Measurements from ENCODE around the gene GMDS. TPM values are rescaled to one million over a fixed set of nuclear protein-coding genes. Genes with fewer than 3 reads are reported as not detected.

GMDS gene
- polyA plus RNA-seq, 1 donor (not counting 4 experiments of a cell fraction or from before 2014, with no cell fraction given), result 22.1 TPM

GRCh38 chr6:1890071-1890470, 355.3 kb downstream of the GMDS start:
- DNase-seq (ENCODE audit: low read depth, low spot score) (peak; percentile 50), FAIRE-seq (peak; percentile 89)
- Histone ChIP-seq H3K27ac (ENCODE audit: control insufficient read depth, insufficient read depth, low read length) (peak overlapping the region; percentile 40), H3K79me2 (ENCODE audit: control insufficient read depth, insufficient read depth, low read length) (no peaks in the 10 kb centered on the region), H3K9ac (ENCODE audit: control insufficient read depth, extremely low read depth, insufficient read depth, low read length) (no peak overlapping the region), H3K9me3 (ENCODE audit: control insufficient read depth, low read depth, low read length) (peaks cover 7% of the 10 kb centered on the region), H3K27me3 (ENCODE audit: control insufficient read depth, extremely low read depth, insufficient read depth, low read length) (no peaks in the 10 kb centered on the region), H2AFZ (ENCODE audit: control insufficient read depth, low read length) (no peak overlapping the region), H3K4me1 (ENCODE audit: control insufficient read depth, extremely low read depth, insufficient read depth, low read length) (peaks cover 4% of the 10 kb centered on the region), H3K36me3 (ENCODE audit: control insufficient read depth in 2 of 2, extremely low read depth in 1 of 2, insufficient read depth in 2 of 2, low read length in 2 of 2) (no peaks in the 10 kb centered on the region), H3K4me2 (ENCODE audit: control insufficient read depth, extremely low read depth, insufficient read depth, low read depth, low read length) (no peak overlapping the region), H4K20me1 (ENCODE audit: control insufficient read depth, extremely low read depth, insufficient read depth, low read length) (no peaks in the 10 kb centered on the region), H3K4me3 (ENCODE audit: control insufficient read depth in 2 of 3, extremely low read depth in 1 of 3, insufficient read depth in 2 of 3, low read depth in 1 of 3, low read length in 3 of 3) (no peak overlapping the region), H3K9me1 (ENCODE audit: control insufficient read depth, extremely low read depth, insufficient read depth, low read length) (no peaks in the 10 kb centered on the region)
- dilution Hi-C loops (cut with MboI; ENCODE audit: extremely low pct_ligation_motif_present, low sequenced_read_pairs), result no loop called here
- no peak for TF ChIP-seq CTCF (optimal IDR thresholded peaks at IDR 0.05 in 1 of 3, IDR thresholded peaks at IDR 0.05 in 1 of 3, conservative IDR thresholded peaks at IDR 0.05 in 1 of 3; ENCODE audit: extremely low read depth in 1 of 3, insufficient read depth in 2 of 3, low read length in 3 of 3)
- no peak for TF ChIP-seq EZH2 (IDR thresholded peaks at IDR 0.05; ENCODE audit: low read length)

- no peak overlapping the region for H3K4me3 ChIP-seq (ENCODE audit: control insufficient read depth in 2 of 3, extremely low read depth in 1 of 3, insufficient read depth in 2 of 3, low read depth in 1 of 3, low read length in 3 of 3)
- FAIRE-seq (no peak), DNase-seq (ENCODE audit: low read depth, low spot score) (no peak)
- H3K27me3 ChIP-seq (ENCODE audit: control insufficient read depth, extremely low read depth, insufficient read depth, low read length), result no peaks in the 10 kb centered on the region
- TF ChIP-seq EZH2 (IDR thresholded peaks at IDR 0.05; ENCODE audit: low read length), result no peak
- no peak for TF ChIP-seq CTCF (optimal IDR thresholded peaks at IDR 0.05 in 1 of 3, IDR thresholded peaks at IDR 0.05 in 1 of 3, conservative IDR thresholded peaks at IDR 0.05 in 1 of 3; ENCODE audit: extremely low read depth in 1 of 3, insufficient read depth in 2 of 3, low read length in 3 of 3)
- H3K36me3 ChIP-seq (ENCODE audit: control insufficient read depth in 2 of 2, extremely low read depth in 1 of 2, insufficient read depth in 2 of 2, low read length in 2 of 2), result no peaks in the 10 kb centered on the region
- H3K9ac ChIP-seq (ENCODE audit: control insufficient read depth, extremely low read depth, insufficient read depth, low read length), result no peak overlapping the region
- H3K4me1 ChIP-seq (ENCODE audit: control insufficient read depth, extremely low read depth, insufficient read depth, low read length), result no peaks in the 10 kb centered on the region
- H3K27ac ChIP-seq (ENCODE audit: control insufficient read depth, insufficient read depth, low read length), result no peak overlapping the region
- H3K9me3 ChIP-seq (ENCODE audit: control insufficient read depth, low read depth, low read length), result peaks cover 7% of the 10 kb centered on the region
- H4K20me1 ChIP-seq (ENCODE audit: control insufficient read depth, extremely low read depth, insufficient read depth, low read length), result no peaks in the 10 kb centered on the region
- no peak overlapping the region for H3K4me2 ChIP-seq (ENCODE audit: control insufficient read depth, extremely low read depth, insufficient read depth, low read depth, low read length)
- no peaks in the 10 kb centered on the region for H3K9me1 ChIP-seq (ENCODE audit: control insufficient read depth, extremely low read depth, insufficient read depth, low read length)
- no peak overlapping the region for H2AFZ ChIP-seq (ENCODE audit: control insufficient read depth, low read length)
- dilution Hi-C loops (cut with MboI; ENCODE audit: extremely low pct_ligation_motif_present, low sequenced_read_pairs), result no loop called here
- H3K79me2 ChIP-seq (ENCODE audit: control insufficient read depth, insufficient read depth, low read length), result no peaks in the 10 kb centered on the region
These were observed 359.8 kb downstream of the GMDS start for GRCh38 chr6:1885576-1886011.

Data from keratinocyte (primary cell).